Endothelial cell of hepatic sinusoid (primary cell): ENCODE measurements around the gene SRGAP2B.
"Not testable (repeated sequence)": the region's sequence is repeated elsewhere in the genome, so short reads cannot be mapped to it uniquely, and the experiment has no call there.

Source experiments
- in situ Hi-C: cut with HindIII; loops from 2 replicates; pipeline ENCODE4 v1.10.0; 2017; ENCODE audit warnings: low sequenced_read_pairs

SRGAP2B gene

GRCh38 chr1:144960929-144961488 lies 134.1 kb downstream of the SRGAP2B start:
- in situ Hi-C loops, result not testable (repeated sequence)

- in situ Hi-C loops, result not testable (repeated sequence)
Measured at GRCh38 chr1:144948390-144948789, 146.7 kb downstream of the SRGAP2B start.

GRCh38 chr1:144947495-144947894 lies 147.6 kb downstream of the SRGAP2B start:
- in situ Hi-C loops, result not testable (repeated sequence)

GRCh38 chr1:144946525-144947480 lies 148.3 kb downstream of the SRGAP2B start:
- in situ Hi-C loops, result not testable (repeated sequence)

GRCh38 chr1:144941710-144942109 lies 153.4 kb downstream of the SRGAP2B start:
- in situ Hi-C loops, result not testable (repeated sequence)

GRCh38 chr1:144940054-144940453 lies 155.1 kb downstream of the SRGAP2B start:
- in situ Hi-C loops, result not testable (repeated sequence)

GRCh38 chr1:144938627-144939026 lies 156.5 kb downstream of the SRGAP2B start:
- in situ Hi-C loops, result not testable (repeated sequence)

GRCh38 chr1:144936186-144936732 lies 158.9 kb downstream of the SRGAP2B start:
- in situ Hi-C loops, result not testable (repeated sequence)

- in situ Hi-C loops, result not testable (repeated sequence)
Measured at GRCh38 chr1:144935310-144935709, 159.8 kb downstream of the SRGAP2B start.

GRCh38 chr1:144933014-144933413 lies 162.1 kb downstream of the SRGAP2B start:
- in situ Hi-C loops, result not testable (repeated sequence)

GRCh38 chr1:144932153-144932552 lies 163.0 kb downstream of the SRGAP2B start:
- in situ Hi-C loops, result not testable (repeated sequence)

- in situ Hi-C loops, result not testable (repeated sequence)
Measured at GRCh38 chr1:144931553-144931952, 163.6 kb downstream of the SRGAP2B start.

- in situ Hi-C loops, result not testable (repeated sequence)
Measured at GRCh38 chr1:144930085-144930777, 164.9 kb downstream of the SRGAP2B start.

- in situ Hi-C loops, result not testable (repeated sequence)
Measured at GRCh38 chr1:144927292-144927691, 167.8 kb downstream of the SRGAP2B start.

GRCh38 chr1:144923640-144924039 lies 171.5 kb downstream of the SRGAP2B start:
- in situ Hi-C loops, result not testable (repeated sequence)

GRCh38 chr1:144922785-144923184 lies 172.3 kb downstream of the SRGAP2B start:
- in situ Hi-C loops, result not testable (repeated sequence)

- in situ Hi-C loops, result not testable (repeated sequence)
Measured at GRCh38 chr1:144919106-144919505, 176.0 kb downstream of the SRGAP2B start.

- in situ Hi-C loops, result not testable (repeated sequence)
Measured at GRCh38 chr1:144918027-144918603, 177.0 kb downstream of the SRGAP2B start.

- in situ Hi-C loops, result not testable (repeated sequence)
Measured at GRCh38 chr1:144917154-144918026, 177.7 kb downstream of the SRGAP2B start.
